Fibroblast of villous mesenchyme (primary cell): Measurements from ENCODE around the gene SLC27A4. TPM values are rescaled to one million over a fixed set of nuclear protein-coding genes. Genes with fewer than 3 reads are reported as not detected.

Experiments used
- DNase-seq: peaks from one replicate; pipeline ENCODE4 v3.0.0-alpha.2; 2010; ENCODE audit warnings: low read depth
- H3K4me3 ChIP-seq: 2 replicates; pipeline ENCODE4 v1.5.1; 2011; ENCODE audit warnings: low read depth, mild to moderate bottlenecking, low read length
- total RNA-seq: library from RNA; depleted of rRNA; stranded (reverse); fragments of >200 nt; gene quantifications from 2 replicates; pipeline ENCODE4 v1.2.3, GENCODE V29; 2012
- TF ChIP-seq, protein P1 (sequence below): IDR thresholded peaks from 2 replicates; pipeline ENCODE4 v1.5.1; 2012; ENCODE audit warnings: low read depth, mild to moderate bottlenecking, low read length; ENCODE audit not compliant: insufficient read depth

The SLC27A4 gene
- total RNA-seq, 1 donor = 22.9 TPM

DNA sequence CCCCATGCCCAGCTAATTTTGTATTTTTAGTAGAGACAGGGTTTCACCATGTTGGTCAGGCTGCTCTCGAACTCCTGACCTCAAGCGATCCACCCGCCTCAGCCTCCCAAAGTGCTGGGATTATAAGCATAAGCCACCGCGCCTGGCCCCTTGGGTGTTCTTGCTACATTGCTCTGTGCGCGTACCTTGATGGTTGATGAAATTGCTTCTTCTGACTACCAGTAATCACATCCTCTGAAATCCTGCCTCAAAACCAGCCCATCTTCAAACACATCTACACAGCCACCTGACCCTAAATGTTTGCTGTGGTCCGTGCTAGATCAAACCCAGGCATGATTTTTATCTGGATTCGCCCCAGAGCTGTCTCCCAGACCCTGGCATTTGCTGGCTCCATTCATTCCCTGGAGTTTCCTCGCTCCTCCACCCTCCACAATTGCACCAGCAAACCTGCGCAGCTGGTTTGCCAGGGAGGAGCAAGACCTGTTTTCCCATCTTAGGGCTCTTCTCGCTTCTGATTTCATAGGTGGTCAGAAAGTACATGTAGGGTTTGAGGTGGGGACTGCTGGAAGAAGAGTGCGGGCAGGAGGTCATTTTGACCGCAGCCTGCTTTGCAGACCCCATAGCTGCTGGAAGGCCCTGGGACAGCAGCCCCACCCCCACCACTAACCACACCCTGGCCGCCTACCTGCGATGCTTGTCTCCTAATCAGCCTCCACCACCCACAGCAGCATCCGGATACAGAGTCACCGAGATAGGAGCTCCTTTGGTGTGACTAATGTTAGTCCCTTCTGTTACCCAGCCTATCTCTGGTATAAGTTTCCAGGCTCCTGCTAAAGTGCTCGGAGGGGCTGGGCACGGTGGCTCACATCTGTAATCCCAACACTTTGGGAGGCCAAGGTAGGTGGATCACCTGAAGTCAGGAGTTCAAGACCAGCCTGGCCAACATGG is 41.5 kb upstream of the SLC27A4 start:
- no peak overlapping the region for H3K4me3 ChIP-seq

DNA sequence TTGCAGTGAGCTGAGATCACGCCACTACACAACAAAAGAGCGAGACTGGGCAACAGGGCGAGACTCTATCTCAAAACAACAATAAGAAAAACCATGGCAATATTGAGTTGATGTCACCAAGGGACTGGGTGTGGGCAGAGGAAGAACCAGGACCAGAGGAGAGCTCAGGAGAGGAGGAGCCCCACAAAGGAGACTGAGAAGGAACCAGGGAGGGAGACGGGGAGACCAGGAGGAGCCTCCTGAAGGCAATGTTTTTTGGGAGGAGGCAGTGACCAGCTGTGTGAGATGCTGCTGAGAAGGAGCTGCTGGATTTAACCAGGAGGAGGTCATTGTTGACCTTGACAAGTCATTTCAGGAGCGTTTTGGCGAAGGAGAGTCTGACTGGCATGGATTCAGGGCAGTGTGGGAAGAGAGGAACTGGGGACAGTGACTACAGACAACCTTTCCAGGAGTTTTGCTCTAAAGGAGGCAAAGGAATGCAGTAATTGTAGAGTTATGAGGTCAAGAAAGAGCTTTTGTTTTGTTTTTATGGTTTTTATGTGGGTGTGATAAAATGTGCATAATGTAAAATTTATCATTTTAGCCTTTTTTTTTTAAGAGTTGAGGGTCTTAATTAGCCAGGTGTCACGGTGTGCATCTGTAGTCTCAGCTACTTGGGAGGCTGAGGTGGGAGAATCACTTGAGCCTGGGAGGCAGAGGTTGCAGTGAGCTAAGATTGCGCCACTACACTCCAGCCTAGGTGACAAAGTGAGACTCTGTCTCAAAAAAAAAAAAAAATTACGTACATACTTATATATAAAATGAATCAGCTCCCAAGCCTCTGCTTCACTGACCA is 36.0 kb upstream of the SLC27A4 start:
- TF ChIP-seq, protein P1, sequence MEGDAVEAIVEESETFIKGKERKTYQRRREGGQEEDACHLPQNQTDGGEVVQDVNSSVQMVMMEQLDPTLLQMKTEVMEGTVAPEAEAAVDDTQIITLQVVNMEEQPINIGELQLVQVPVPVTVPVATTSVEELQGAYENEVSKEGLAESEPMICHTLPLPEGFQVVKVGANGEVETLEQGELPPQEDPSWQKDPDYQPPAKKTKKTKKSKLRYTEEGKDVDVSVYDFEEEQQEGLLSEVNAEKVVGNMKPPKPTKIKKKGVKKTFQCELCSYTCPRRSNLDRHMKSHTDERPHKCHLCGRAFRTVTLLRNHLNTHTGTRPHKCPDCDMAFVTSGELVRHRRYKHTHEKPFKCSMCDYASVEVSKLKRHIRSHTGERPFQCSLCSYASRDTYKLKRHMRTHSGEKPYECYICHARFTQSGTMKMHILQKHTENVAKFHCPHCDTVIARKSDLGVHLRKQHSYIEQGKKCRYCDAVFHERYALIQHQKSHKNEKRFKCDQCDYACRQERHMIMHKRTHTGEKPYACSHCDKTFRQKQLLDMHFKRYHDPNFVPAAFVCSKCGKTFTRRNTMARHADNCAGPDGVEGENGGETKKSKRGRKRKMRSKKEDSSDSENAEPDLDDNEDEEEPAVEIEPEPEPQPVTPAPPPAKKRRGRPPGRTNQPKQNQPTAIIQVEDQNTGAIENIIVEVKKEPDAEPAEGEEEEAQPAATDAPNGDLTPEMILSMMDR = no peak
- no peak overlapping the region for H3K4me3 ChIP-seq
- no peak for DNase-seq

More for the DNA sequence above, 41.5 kb upstream of the SLC27A4 start:
- TF ChIP-seq, protein P1 = no peak
- no peak for DNase-seq

DNA sequence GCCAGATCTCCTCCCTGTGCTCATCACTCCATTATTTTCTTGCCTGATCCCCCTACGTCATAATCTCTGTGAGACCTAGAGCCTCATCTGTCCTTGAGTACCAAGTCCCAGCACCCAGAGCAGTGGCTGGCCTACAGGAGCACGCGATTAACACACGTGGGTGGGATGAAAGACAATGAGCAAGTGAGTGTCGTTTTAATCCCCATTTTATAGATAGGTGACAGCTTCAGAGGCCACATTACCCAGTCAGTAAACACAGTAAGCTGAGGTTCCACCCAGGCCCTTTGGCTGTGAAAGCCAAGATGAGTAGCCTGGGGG is 35.4 kb upstream of the SLC27A4 start:
- DNase-seq = no peak
- H3K4me3 ChIP-seq = no peak overlapping the region
- TF ChIP-seq, protein P1 = no peak

DNA sequence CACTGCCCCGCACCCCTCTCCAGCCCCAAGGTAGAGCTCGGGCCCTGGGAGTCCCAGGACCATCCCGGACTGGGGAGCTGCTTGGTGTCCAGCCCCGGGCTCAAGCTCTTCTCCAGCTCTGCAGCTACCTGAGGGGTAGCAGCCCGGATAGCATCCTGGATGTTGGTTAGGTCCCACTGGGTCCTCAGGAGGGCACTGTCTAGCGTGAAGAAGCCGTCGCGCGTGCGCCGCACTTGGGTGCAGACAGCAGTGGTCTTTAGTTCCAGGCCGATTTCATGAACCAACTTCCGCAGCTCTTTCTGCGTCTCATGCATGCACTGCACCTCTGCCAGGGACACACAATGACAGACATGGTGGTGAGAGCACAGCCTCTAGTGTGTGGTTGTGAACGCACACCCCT is 30.8 kb upstream of the SLC27A4 start:
- TF ChIP-seq, protein P1 = no peak
- no peak overlapping the region for H3K4me3 ChIP-seq
- no peak for DNase-seq

DNA sequence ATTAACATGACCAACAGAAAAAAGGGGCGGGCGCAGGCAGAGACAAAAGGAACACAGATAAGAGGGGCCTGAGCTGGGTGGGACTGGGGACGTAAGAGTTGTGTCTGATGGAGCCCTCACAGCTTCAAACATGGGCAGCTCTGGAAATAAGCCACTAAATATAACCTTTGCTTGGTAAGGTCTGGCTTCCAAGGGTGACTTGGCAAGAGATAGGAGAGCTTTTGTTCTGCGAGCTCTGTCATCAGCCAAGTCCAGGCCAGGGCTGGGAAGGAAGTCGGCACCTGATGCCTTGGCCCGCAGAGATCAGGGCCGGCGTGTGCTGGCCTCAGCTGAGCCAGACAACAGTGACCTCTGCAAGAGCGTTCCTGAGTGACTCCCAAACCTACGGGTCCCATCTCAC is 29.9 kb upstream of the SLC27A4 start:
- DNase-seq = no peak
- TF ChIP-seq, protein P1 = no peak
- no peak overlapping the region for H3K4me3 ChIP-seq

DNA sequence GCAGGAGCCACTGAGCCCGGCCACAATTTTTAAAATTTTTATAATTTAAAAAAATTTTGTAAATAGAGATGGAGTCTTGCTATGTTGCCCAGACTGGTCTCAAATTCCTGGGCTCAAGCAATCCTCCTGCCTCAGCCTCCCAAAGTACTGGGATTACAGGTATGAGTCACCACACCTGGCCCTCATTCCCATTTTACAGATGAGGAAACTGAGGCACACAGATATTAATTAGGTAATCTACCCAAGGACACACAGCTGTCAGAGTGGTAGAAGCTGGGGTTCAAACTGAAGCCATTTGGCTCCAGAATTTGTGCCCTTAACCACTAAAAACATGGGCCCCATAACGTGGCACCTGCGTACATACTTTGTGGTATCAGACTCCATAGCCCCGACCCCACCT is 25.6 kb upstream of the SLC27A4 start:
- no peak overlapping the region for H3K4me3 ChIP-seq
- no peak for DNase-seq
- TF ChIP-seq, protein P1 = no peak
